Large intestine (tissue), 3 donors: ENCODE data around the gene CACNA1C. TPM values are rescaled to one million over a fixed set of nuclear protein-coding genes. Genes with fewer than 3 reads are reported as not detected.

Experiments used
- DNase-seq, 2 donors: peaks; one replicate each; pipeline versions ENCODE4 v3.0.0 to v3.0.0-alpha.2; 2013
- H3K27ac ChIP-seq: one replicate; pipeline ENCODE4 v1.5.1; 2013; ENCODE audit warnings: low read length
- H3K27me3 ChIP-seq: 2 replicates; pipeline ENCODE4 v1.6.1; 2013; ENCODE audit warnings: low read length; ENCODE audit not compliant: control insufficient read depth, insufficient read depth
- H3K36me3 ChIP-seq: 2 replicates; pipeline ENCODE4 v1.6.1; 2013; ENCODE audit warnings: low read length; ENCODE audit not compliant: control insufficient read depth, insufficient read depth
- H3K4me1 ChIP-seq: one replicate; pipeline ENCODE4 v1.6.1; 2013; ENCODE audit warnings: low read length; ENCODE audit not compliant: control insufficient read depth, insufficient read depth
- H3K4me3 ChIP-seq: one replicate; pipeline ENCODE4 v1.5.1; 2013; ENCODE audit warnings: low read length
- H3K9me3 ChIP-seq: one replicate; pipeline ENCODE4 v1.6.1; 2013; ENCODE audit warnings: mild to moderate bottlenecking, low read depth, low read length, moderate library complexity; ENCODE audit not compliant: control insufficient read depth
- WGBS: methylation state at CpG from one replicate; pipeline ENCODE4 v1.1.5; 2013; ENCODE audit warnings: low lambda C conversion rate; ENCODE audit not compliant: insufficient coverage; 5-methylcytosine and 5-hydroxymethylcytosine counted together
- polyA plus RNA-seq: library from polyadenylated mRNA; unstranded; fragments of 120-200 nt; gene quantifications from one replicate; pipeline ENCODE4 v1.2.1, GENCODE V29; 2013

The CACNA1C gene
- polyA plus RNA-seq, 1 donor, result 5.9 TPM

GRCh38 chr12:2325519-2325918 is 272.7 kb downstream of the CACNA1C start:
- Histone ChIP-seq H3K4me3 (no peak overlapping the region), H3K27me3 (peaks cover 4% of the 10 kb centered on the region), H3K9me3 (no peaks in the 10 kb centered on the region), H3K27ac (no peak overlapping the region), H3K4me1 (no peaks in the 10 kb centered on the region), H3K36me3 (no peaks in the 10 kb centered on the region)
- 90% methylated on average over 3 of the region's 8 CpGs for WGBS
- DNase-seq, result no peak

GRCh38 chr12:2326470-2326869 is 273.7 kb downstream of the CACNA1C start:
- Histone ChIP-seq H3K36me3 (no peaks in the 10 kb centered on the region), H3K4me3 (no peak overlapping the region), H3K9me3 (no peaks in the 10 kb centered on the region), H3K27ac (no peak overlapping the region), H3K4me1 (no peaks in the 10 kb centered on the region), H3K27me3 (peaks cover 4% of the 10 kb centered on the region)
- no peak for DNase-seq
- WGBS, result 58% methylated on average over 3 of the region's 5 CpGs

- Histone ChIP-seq H3K27me3 (peaks cover 4% of the 10 kb centered on the region), H3K4me3 (no peak overlapping the region), H3K9me3 (no peaks in the 10 kb centered on the region), H3K4me1 (no peaks in the 10 kb centered on the region), H3K27ac (no peak overlapping the region), H3K36me3 (no peaks in the 10 kb centered on the region)
- DNase-seq, result no peak
- 100% methylated on average over 1 of the region's 3 CpGs for WGBS
These were observed 275.9 kb downstream of the CACNA1C start for GRCh38 chr12:2328661-2329060.

GRCh38 chr12:2329661-2330210 is 276.9 kb downstream of the CACNA1C start:
- Histone ChIP-seq H3K4me1 (no peaks in the 10 kb centered on the region), H3K4me3 (no peak overlapping the region), H3K36me3 (no peaks in the 10 kb centered on the region), H3K27ac (no peak overlapping the region), H3K9me3 (no peaks in the 10 kb centered on the region), H3K27me3 (peaks cover 4% of the 10 kb centered on the region)
- WGBS, result 90% methylated on average over 2 of the region's 7 CpGs
- DNase-seq, result no peak

- DNase-seq, result no peak
- Histone ChIP-seq H3K4me1 (no peaks in the 10 kb centered on the region), H3K27me3 (no peaks in the 10 kb centered on the region), H3K27ac (no peak overlapping the region), H3K36me3 (no peaks in the 10 kb centered on the region), H3K9me3 (no peaks in the 10 kb centered on the region), H3K4me3 (no peak overlapping the region)
- WGBS, result no CpG with 5 or more reads among the region's 1 CpG
These were observed 279.4 kb downstream of the CACNA1C start for GRCh38 chr12:2332236-2332635.

- no peaks in the 10 kb centered on the region for H3K9me3 ChIP-seq
- no peak overlapping the region for H3K4me3 ChIP-seq
- H3K27ac ChIP-seq, result no peak overlapping the region
- no peak for DNase-seq
- no peaks in the 10 kb centered on the region for H3K27me3 ChIP-seq
- no CpG with 5 or more reads among the region's 7 CpGs for WGBS
- H3K36me3 ChIP-seq, result no peaks in the 10 kb centered on the region
- no peaks in the 10 kb centered on the region for H3K4me1 ChIP-seq
These were observed 280.2 kb downstream of the CACNA1C start for GRCh38 chr12:2332947-2333346.

GRCh38 chr12:2333491-2334195 is 280.9 kb downstream of the CACNA1C start:
- H3K4me3 ChIP-seq, result no peak overlapping the region
- H3K9me3 ChIP-seq, result no peaks in the 10 kb centered on the region
- no peaks in the 10 kb centered on the region for H3K36me3 ChIP-seq
- no peak for DNase-seq
- H3K27ac ChIP-seq, result no peak overlapping the region
- no peaks in the 10 kb centered on the region for H3K27me3 ChIP-seq
- no CpG with 5 or more reads among the region's 7 CpGs for WGBS
- H3K4me1 ChIP-seq, result no peaks in the 10 kb centered on the region

- DNase-seq, result no peak
- Histone ChIP-seq H3K27me3 (no peaks in the 10 kb centered on the region), H3K9me3 (no peaks in the 10 kb centered on the region), H3K4me1 (no peaks in the 10 kb centered on the region), H3K27ac (no peak overlapping the region), H3K36me3 (no peaks in the 10 kb centered on the region), H3K4me3 (no peak overlapping the region)
- WGBS, result 94% methylated on average over 2 of the region's 6 CpGs
These were observed 281.5 kb downstream of the CACNA1C start for GRCh38 chr12:2334271-2334670.

GRCh38 chr12:2334689-2335088 is 281.9 kb downstream of the CACNA1C start:
- Histone ChIP-seq H3K27me3 (no peaks in the 10 kb centered on the region), H3K36me3 (no peaks in the 10 kb centered on the region), H3K4me1 (no peaks in the 10 kb centered on the region), H3K4me3 (no peak overlapping the region), H3K9me3 (no peaks in the 10 kb centered on the region), H3K27ac (no peak overlapping the region)
- WGBS, result no CpG with 5 or more reads among the region's 4 CpGs
- no peak for DNase-seq

- no peaks in the 10 kb centered on the region for H3K4me1 ChIP-seq
- no CpG with 5 or more reads among the region's 5 CpGs for WGBS
- no peaks in the 10 kb centered on the region for H3K9me3 ChIP-seq
- no peaks in the 10 kb centered on the region for H3K36me3 ChIP-seq
- H3K4me3 ChIP-seq, result no peak overlapping the region
- no peak for DNase-seq
- H3K27ac ChIP-seq, result no peak overlapping the region
- no peaks in the 10 kb centered on the region for H3K27me3 ChIP-seq
These were observed 282.3 kb downstream of the CACNA1C start for GRCh38 chr12:2335109-2335508.

- Histone ChIP-seq H3K36me3 (no peaks in the 10 kb centered on the region), H3K4me1 (no peaks in the 10 kb centered on the region), H3K9me3 (no peaks in the 10 kb centered on the region), H3K27ac (no peak overlapping the region), H3K27me3 (no peaks in the 10 kb centered on the region), H3K4me3 (no peak overlapping the region)
- DNase-seq, result no peak
- WGBS, result no CpG with 5 or more reads among the region's 3 CpGs
These were observed 282.7 kb downstream of the CACNA1C start for GRCh38 chr12:2335513-2335912.
